ENCODE measurements around the gene SDCCAG8.

SDCCAG8 gene

DNA sequence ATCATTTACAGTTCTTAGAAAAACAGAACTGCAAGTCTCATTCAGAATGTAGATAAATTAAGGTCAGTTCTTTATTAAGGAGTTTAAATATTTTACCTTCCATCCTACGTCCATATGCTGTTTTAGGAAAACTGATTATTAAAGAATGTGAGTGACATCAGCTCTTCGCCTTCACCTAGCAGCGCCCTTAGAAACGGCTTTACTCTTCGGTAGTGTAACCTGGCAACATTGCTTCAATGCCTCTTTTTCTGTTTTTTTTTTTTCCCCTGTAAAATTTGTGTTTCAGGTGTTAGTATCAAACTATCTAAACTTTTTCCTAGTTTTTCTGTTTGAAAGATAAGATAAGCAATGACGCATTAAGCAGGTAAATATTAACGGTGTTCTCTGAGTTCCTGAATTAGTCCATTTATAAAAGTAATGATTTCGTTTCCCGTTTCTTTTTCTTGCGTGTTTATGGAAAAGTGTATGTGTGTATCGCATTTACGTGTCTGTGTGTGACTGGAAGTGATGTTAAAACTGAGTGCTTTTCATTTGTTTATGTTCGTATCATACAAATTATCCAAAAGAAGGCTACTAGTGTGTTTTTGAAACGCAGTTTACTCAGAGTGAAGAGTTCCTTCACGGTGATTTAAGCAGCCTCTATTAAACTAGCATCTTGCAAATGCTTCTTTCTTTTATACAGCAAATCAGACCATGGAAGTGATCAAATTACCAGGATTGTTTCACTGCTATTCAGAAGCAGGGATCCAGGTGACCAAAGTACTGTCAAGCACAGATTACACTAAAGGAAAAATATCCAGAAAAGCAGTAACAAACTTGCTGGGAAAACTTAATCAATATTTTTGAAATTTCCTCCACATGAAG, 139.0 kb downstream of the SDCCAG8 start:
- peak; percentile 22 for DNase-seq

DNA sequence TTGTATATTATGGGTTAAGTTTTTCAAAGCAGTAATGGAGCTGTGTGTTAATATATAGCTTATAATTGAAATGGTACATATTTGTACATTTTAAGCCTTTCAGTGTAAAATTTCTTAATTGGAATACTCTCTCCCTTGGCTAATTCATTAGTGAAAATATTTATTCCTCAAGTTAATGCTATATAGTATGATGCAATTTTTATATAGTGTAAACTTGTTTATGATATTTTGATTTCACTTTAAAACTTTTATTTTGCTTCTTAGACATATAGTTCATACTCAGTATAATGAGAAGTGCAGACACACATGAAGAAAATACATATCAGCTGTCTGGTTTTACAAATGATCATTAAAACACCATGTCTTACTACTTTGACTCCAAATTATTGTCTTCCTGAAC, 140.6 kb downstream of the SDCCAG8 start:
- DNase-seq = no peak

DNA sequence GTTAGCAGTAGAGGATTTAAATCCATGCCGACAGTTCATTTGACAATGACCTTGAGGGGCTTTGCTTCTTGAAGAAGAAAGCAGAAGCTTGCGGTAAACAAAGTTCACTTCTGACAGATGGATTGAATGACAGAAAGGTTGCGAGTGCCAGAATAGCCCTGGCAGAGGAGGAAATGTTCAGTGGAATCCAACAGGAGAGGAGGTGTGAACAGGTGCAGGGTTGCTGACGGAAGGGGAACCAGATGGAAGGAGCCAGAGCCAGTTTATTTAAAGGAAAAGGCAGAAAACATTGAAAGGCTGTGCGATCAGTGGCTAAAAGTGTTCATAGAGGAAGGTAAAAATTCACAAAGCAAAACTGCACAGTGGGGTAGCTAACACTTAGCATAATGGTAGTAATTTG, 141.0 kb downstream of the SDCCAG8 start:
- no peak for DNase-seq

DNA sequence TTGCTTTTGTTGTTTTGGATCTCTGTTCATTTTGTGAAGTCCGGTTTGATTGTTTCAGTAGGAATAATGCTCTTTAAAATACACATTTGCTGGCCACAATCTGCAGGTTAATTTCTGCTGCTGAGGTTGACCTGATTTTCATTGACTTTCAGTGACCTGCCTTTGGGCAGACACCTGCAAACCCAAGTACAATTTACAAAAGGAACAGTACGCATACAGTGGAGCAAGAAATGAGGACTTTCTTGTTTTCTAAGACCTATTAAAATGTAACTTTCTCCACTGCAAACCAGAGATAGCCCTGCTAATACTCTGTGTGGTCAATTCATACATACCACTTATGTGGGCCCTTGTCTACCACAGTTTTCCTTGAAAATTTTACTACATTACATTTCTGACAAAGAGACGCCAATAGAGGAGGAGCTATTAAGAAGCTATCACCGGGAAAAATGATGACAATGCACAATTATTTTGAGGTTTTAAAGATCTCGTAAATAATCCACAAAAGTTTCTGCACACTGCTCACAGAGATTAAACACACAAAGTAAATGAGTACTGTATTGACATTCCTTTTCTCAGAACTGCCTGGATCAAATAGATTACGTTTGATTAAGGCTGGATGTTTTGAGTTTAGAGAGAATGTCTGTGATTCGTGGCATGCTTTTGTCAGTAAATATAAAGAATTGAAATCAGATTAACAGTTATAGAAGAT, 141.9 kb downstream of the SDCCAG8 start:
- no peak for DNase-seq

DNA sequence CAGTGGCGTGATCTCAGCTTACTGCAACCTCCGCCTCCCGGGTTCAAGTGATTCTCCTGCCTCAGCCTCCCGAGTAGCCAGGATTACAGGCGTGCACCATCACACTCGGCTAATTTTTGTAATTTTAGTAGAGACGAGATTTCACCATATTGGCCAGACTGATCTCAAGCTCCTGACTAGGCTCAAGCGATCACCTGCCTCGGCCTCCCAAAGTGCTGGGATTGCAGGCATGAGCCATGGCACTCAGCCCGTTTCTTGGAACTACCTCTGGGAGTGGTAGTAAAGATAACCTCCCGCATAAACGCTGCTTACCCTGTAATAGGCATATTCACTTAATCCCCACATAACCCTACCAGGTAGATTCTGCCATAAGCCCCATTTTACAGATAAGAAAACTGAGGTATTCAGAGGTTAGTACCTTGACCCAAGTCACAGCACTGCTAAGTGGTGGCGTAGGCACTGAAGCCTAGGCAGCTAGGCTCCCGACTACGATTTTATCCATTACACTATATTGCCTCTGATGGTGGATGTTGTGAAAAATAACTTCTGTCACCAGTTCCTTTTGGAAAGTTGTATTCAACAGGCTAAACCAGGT, 143.8 kb downstream of the SDCCAG8 start:
- no peak for DNase-seq

DNA sequence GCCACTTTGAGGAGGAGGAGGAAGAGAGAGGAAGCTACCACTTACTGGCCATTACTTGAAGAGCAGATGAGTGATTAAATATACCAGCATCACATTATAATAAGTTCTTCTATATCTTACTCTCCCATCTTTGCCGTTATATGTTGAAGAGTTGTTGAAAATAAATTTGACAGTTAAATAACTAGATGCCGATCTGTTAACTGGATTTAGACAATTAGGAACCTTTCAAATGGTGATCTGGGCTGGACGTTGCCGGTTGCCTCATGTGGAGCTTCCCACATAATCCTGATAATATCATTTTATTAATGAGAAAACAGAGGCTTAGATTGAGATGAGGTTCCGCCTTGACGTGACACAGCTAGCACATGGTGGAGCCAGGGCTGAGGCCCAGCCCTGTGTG, 147.0 kb downstream of the SDCCAG8 start:
- no peak for DNase-seq

DNA sequence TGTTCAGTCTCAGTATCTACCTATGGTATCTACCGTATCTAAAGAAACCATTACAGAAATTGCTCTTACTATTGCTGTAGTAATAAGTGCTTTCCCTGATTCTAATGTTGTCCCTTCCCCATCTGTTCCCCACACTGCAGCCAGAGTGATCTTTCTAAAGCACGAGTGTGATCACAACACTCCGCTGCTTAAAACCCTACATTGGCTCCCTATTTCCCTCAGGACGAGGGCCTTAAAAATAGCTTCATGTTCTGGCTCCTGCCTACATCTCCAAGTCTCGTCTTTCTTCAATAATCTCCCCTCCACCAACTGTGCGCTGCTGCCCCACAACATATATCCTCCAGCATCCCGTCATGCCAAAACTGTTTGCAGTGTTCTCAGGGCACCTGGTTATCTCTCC, 150.6 kb downstream of the SDCCAG8 start:
- DNase-seq = no peak

DNA sequence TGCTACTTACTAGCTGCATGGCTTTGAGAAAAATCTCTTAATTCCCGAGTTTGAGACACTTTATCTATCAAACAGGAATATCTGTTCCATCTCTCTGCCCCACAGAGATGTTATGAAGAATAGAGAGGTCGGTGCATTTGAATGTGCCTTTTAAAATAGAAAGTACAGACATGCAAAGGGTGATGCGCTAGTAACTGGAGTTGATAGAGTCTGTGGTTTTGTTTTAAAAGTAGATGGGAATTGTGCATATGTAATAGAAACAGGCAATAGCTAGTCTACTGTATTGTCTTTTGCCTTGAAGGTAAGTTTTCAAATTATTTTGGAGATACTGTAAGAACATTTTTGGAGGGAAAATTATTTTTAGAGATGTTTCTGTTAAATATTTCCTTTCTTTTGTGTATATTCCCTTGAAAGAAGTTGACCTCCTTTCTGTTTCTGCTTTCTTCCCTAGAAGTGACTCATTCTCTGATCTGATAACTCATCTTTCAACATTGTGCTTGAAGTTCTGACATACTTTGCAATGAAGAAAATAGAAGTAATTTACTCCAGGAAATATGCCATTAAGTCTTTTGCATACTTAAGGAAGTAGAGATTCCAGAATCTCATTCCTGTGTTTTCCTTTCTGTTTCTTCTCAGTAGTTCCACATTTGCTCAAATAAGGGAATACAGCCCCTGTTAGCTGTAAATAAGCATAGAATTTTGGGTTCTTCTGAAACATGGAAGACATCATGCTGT, 151.6 kb downstream of the SDCCAG8 start:
- no peak for DNase-seq

DNA sequence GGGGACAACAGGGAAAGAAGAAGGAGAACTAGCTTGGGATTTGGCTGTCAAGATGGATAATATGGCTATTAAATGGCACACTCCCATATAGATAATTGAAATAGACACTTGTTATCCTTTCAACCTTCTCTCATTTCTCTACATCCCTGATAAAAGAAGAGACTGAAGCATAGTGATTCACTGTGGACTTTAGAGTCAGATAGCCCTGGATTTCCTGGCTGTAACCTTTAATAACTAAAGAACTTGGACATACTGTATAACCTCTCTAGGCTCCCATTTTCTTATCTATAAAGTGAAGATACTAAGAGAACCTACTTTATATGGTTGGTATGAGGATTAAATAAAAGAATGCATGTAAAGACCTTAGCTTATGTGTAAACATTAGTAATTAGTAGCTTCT, 152.6 kb downstream of the SDCCAG8 start:
- DNase-seq = no peak

DNA sequence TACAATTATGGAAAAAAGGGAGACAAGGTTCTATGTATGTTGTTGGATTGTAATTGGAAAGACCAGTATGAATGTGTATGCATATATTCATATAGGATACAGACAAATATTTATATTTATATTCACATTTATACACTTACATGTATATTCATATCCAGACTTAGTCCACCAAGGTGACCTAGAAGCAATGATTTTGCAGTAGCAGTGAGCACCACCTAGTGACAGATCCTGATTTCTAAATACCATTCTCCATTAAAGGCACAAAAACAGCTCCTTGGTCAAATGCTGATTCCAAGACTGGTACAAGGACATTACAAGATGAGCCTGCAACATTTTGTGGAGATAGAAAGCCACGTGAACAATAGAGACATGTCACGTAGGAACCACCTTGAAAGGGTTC, 153.4 kb downstream of the SDCCAG8 start:
- no peak for DNase-seq

DNA sequence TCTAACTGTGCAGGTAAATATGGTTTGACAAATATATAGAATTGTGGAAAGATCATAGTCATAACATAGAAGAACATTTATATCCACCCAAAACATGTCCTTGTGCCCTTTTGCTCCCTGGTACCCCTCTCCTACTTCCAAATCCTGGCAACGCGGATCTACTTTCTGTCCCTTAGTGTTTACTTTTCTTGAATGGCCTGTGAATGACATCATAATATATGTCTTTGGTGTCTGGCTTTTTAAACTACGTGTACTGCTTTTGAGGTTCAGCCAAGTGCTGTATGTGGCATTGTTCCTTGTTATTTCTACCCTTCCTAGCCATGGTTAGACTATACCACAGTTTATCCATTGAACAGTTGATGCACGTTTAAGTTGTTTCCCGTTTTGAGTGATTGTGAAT, 155.6 kb downstream of the SDCCAG8 start:
- no peak for DNase-seq

DNA sequence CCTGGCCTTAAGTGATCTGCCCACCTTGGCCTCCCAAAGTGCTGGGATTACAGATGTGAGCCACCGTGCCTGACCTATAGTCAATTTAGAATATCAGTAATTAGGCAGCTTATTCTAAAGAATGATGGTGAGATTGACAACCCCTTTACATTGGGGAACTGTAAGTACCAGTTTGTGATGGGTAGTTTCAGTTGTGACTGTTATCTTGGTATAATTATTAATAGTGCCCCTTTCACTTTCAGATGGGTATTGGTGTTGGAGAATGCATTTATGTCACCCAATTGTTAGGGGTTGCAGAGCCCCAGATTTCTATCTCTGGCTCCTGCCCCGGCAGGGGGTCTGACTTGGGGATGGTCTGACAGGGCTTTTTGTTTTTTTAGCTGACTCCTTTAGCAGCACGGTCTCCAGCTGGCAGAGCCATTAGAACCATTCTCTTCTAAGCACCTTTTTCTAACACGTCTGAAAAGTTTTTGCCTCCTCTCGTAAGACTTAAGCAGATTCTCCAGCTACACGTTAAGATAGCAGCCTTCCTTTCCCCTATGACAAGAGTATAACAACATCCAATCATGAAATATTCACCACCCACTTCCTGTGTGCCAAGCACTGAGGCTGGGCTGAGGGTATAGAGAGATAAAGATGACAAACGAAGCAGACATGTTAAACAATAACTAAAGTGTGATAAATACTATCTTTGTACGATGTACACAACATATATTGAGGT, 157.8 kb downstream of the SDCCAG8 start:
- no peak for DNase-seq

DNA sequence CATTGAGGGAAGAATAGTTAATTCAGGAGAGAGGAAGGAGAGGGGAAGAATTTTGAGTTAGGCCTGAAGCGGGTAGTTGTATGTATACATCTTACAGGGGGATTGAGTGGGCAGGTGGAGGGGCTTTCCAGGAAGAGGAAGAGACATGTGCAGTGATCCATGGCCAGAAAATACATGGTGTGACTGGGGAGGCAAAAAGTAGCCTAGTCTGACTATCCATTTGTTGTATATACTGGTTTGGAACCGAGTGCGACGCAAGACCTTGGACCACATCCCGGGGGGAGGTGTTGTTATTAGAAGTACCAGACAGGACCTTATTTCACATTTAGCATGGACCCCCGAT, 158.3 kb downstream of the SDCCAG8 start:
- no peak for DNase-seq

DNA sequence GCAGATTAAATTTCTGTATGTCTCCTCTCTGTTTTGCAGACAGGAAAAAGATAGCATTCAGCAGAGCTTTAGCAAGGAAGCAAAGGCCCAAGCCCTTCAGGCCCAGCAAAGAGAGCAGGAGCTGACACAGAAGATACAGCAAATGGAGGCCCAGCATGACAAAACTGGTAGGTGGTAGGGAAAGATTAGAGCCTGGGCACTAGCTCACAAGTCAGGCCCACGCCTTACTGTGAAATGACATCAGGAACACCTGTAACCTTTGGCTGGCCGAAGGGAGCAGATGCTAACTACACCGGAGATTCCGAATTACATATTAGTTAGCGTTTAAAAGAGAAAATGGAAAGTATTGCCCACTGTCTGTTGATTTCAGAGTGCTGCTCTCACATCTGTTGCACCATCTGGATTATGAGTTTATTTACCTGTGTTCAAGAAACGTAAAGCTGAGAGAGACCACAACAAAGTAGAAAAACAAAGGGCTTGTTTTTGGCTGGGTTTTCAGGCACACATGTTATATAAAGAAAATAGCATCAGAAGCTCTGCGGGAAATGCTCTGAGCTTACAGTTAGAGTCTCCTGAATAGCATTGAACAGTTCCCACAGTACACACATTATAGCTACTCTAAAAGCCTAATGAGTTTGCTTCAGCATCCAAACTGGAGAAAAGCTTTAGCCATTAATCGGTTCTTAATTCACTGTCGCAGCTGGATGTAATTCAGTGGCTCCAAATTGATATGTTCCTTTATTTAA, 160.0 kb downstream of the SDCCAG8 start:
- no peak for DNase-seq

DNA sequence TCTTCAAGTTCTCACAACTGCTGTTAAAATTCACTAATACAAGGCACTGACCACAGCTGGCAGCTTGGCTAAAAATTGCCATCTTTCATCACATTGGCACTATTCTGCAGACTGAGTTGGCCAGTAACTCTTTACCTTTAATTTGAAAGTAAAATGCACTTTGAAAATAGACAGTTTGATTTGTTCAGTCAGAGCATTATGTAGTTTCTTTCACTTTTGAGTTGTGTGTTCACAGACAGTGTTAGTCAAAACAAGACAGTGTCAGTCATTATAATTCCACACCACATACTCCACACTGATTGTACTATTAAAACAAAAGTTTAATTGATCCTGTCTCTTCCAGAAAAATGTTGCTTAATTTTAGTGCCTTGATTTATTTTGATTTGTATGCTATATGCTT, 160.7 kb downstream of the SDCCAG8 start:
- DNase-seq = no peak

DNA sequence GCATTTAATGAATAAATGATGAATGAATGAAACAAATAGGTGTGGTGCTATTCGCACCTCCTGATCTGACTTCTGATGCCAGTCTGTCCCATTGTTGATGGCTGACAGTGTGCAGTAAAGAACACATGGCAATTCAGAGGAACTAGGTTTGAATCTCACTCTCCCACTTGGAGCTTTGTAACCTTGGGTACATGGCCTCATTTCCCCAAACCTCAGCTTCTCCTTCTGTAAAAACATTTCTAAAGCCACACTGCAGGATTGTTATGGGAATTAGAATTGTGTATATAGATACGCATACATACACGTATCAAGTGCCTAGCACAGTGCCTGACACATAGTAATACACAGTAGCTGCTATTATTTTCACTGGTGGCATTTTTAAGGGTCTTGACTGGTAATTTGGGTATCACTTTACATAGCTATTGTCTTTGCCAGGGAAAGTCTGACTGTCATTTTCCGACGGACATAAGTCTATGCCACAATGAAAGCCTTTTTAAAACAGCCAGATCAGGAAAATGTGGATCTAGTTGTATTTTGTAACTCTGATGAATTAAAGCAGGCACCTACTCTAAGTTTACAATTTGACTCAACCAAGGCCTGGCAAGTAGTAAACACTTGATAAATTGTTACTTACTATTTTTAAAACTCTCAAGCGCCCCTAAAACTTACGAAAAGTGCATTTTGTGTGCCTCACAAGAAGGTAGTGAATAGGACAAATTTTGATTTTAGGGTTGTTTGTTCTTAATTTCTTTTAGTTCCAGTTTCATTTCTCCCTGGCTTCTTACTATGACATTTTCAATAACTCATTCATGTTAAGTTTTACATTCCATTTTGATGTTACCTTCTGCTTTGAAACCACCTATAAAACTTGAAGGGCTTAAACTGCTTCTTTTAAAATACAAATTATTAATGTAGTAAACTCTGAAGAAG, 164.4 kb downstream of the SDCCAG8 start:
- DNase-seq = no peak

DNA sequence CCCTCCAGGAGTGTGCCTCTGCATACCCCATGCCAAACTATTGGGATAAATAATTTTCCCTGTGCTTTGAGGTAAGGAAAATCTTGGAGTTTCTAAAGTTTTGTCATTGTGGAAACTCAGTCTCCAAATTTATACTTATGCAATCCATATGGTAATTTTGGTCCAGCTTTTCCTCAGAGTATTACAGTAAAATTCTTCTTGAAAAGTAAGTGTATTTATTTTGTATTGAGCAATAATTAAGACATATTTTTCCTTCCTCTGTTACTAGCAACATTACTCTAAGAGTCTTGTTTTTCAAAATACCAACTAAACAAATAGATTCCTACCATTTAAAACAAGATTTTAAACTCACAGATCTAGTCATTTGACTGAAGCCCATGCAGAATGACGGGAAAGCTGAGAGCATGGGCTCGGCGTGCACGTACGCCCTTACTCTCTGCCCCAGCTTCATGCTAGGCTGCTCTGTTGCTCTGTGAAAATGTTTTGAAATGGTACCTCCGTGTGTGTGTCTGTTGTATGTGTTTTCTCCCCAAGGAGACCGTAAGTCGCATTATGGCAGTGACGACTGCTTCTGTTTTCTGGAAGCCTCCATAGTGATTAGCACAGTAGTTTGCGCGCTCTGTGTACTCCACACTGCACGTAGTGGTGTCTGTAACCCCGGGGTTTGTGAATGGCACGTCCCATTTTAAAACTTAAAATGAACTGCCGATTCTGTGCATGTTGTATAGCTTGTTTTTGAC, 165.3 kb downstream of the SDCCAG8 start:
- peak; percentile 35 for DNase-seq

DNA sequence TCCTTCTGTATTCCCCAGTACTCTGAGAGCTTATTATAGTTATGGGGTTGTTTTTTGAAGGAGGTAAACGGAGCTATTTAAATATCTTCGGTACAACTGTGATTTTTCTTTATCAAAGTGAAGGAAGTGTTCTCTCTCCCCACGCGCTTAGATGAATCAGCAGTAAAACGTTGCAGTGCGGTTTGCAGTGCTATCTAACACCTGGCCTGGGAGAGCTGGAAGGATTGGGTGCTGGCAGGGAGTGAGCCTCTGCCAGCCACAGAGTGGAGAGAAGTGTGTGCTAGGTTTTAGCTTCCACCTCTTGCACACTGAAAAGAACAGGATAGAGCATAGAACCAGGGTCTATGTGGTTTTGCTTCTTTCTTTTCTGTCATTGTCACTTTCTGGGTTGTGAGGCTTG, 165.9 kb downstream of the SDCCAG8 start:
- peak; percentile 48 for DNase-seq

DNA sequence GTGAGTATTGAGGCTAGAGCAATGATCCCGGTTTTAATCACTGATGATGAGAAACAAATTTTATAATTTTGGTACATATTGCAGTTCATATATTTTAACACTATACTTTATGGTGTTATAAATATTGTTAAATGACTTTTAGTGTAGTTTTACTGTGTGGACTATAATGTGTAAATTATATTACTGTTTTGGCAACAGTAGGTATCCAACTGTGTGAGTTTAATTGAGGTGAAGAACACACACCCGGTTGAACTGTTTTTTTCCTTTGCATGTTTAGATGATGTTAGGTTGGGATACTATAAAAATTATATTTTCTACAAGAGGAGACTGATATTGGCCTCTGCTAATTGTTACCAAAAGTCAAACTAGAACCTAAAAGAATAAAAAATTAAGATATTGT, 166.5 kb downstream of the SDCCAG8 start:
- DNase-seq = no peak

DNA sequence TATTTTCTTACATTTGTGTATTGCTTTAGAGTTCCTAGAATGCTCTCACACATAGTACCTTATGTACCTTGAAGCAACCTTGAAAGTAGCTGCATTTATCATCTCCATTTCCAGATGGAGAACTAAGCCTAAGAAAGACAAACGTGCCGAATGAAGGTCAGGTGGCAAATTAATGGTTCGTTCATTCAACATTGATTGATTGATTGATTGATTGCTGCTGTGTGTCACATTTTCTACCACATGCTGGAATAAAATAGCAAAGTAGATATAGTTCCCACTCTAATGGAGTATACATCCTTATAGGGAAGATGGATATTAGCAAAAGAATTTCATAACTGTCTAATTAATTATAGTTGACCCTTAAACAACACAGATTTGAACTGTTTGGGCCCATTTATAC, 172.2 kb downstream of the SDCCAG8 start:
- no peak for DNase-seq

Data from eye (tissue), 1 donor.